IMR-90 (cell line): ENCODE results near the gene DIPK1B. TPM values are rescaled to one million over a fixed set of nuclear protein-coding genes. Genes with fewer than 3 reads are reported as not detected.
"Not testable (repeated sequence)": the region's sequence is repeated elsewhere in the genome, so short reads cannot be mapped to it uniquely, and the experiment has no call there.

Source experiments
- ATAC-seq: fragments of 200-7000 bp; cut with Tn5 transposase; 2 replicates; pipeline ENCODE4 v1.9.1; 2020; ENCODE audit warnings: low read depth, mild to moderate bottlenecking, moderate library complexity
- BruUV-seq: library from RNA; stranded (reverse); fragments of 400-500 nt; replicated peaks from 2 replicates; lab custom pipeline; 2021; lab: Mats Ljungman, UMichigan
- CTCF ChIA-PET: fragments of 300-600 bp; formaldehyde crosslinking; extraction: SDS; loops from one replicate; lab custom pipeline; 2021; ENCODE audit warnings: antibody characterized with exemption; lab: Yijun Ruan, JAX
- POLR2A ChIA-PET: fragments of 300-600 bp; sonication (Branson Sonifier 250); formaldehyde crosslinking; loops from one replicate; lab custom pipeline; 2022; ENCODE audit warnings: antibody characterized with exemption; ENCODE audit not compliant: unreplicated experiment; lab: Charles Lee
- DNase-seq: peaks from one replicate; pipeline ENCODE4 v3.0.0; 2013
- H2AFZ ChIP-seq: replicated peaks from 2 replicates; pipeline ENCODE3; 2013; ENCODE audit warnings: low read length, mild to moderate bottlenecking; ENCODE audit not compliant: poor library complexity
- H2AK5ac ChIP-seq: 2 replicates; pipeline ENCODE4 v1.6.1; 2013; ENCODE audit warnings: low read depth, low read length, inconsistent platforms
- H2AK9ac ChIP-seq: replicated peaks from 2 replicates; pipeline ENCODE3; 2013; ENCODE audit warnings: mild to moderate bottlenecking, low read depth, low read length, moderate library complexity; ENCODE audit not compliant: poor library complexity
- H2BK120ac ChIP-seq: 2 replicates; pipeline ENCODE4 v1.6.1; 2013; ENCODE audit warnings: low read depth, low read length, inconsistent platforms
- H2BK15ac ChIP-seq: 3 replicates; pipeline ENCODE4 v1.6.1; 2013; ENCODE audit warnings: low read depth, low read length, inconsistent platforms
- H2BK20ac ChIP-seq: 2 replicates; pipeline ENCODE4 v1.6.1; 2013; ENCODE audit warnings: low read depth, mild to moderate bottlenecking, inconsistent platforms, low read length, moderate library complexity
- H2BK5ac ChIP-seq: 2 replicates; pipeline ENCODE4 v1.6.1; 2013; ENCODE audit warnings: mild to moderate bottlenecking, low read depth, low read length, inconsistent platforms; ENCODE audit not compliant: poor library complexity, severe bottlenecking
- H3K14ac ChIP-seq: replicated peaks from 2 replicates; pipeline ENCODE4 v1.6.1; 2013; ENCODE audit warnings: low read depth, low read length, inconsistent platforms
- H3K18ac ChIP-seq: 2 replicates; pipeline ENCODE4 v1.6.1; 2013; ENCODE audit warnings: low read depth, low read length, control low read depth
- H3K23ac ChIP-seq: 2 replicates; pipeline ENCODE4 v1.6.1; 2013; ENCODE audit warnings: low read depth, low read length, inconsistent platforms
- H3K27ac ChIP-seq: 2 replicates; pipeline ENCODE4 v1.5.1; 2013; ENCODE audit warnings: mild to moderate bottlenecking, control low read depth, low read length; ENCODE audit not compliant: insufficient read depth
- H3K27me3 ChIP-seq: 2 replicates; pipeline ENCODE4 v1.6.1; 2013; ENCODE audit warnings: low read length; ENCODE audit not compliant: control insufficient read depth, insufficient read depth
- H3K36me3 ChIP-seq: 2 replicates; pipeline ENCODE4 v1.6.1; 2013; ENCODE audit warnings: low read length, mixed read lengths; ENCODE audit not compliant: control insufficient read depth, insufficient read depth
- H3K4ac ChIP-seq: 2 replicates; pipeline ENCODE4 v1.6.1; 2013; ENCODE audit warnings: low read depth, low read length, inconsistent platforms
- H3K4me1 ChIP-seq: 2 replicates; pipeline ENCODE4 v1.6.1; 2013; ENCODE audit warnings: low read length, mixed read lengths; ENCODE audit not compliant: control insufficient read depth, insufficient read depth
- H3K4me2 ChIP-seq: 2 replicates; pipeline ENCODE4 v1.6.1; 2013; ENCODE audit warnings: low read depth, mild to moderate bottlenecking, control low read depth, low read length, moderate library complexity
- H3K4me3 ChIP-seq: 2 replicates; pipeline ENCODE4 v1.5.1; 2013; ENCODE audit warnings: low read depth, mild to moderate bottlenecking, control low read depth, low read length, moderate library complexity; ENCODE audit not compliant: insufficient read depth
- H3K56ac ChIP-seq: 2 replicates; pipeline ENCODE4 v1.6.1; 2013; ENCODE audit warnings: low read length, inconsistent platforms; ENCODE audit not compliant: insufficient read depth; ENCODE audit errors: extremely low read depth
- H3K79me1 ChIP-seq, 2 experiments: 2 replicates each; pipeline ENCODE4 v1.6.1; 2013; ENCODE audit warnings: low read length in 2 of 2, inconsistent platforms in 1 of 2, low read depth in 1 of 2
- H3K9ac ChIP-seq: 2 replicates; pipeline ENCODE4 v1.6.1; 2013; ENCODE audit warnings: low read depth, low read length, control low read depth
- H3K9me1 ChIP-seq: 2 replicates; pipeline ENCODE4 v1.6.1; 2013; ENCODE audit warnings: low read length, inconsistent platforms; ENCODE audit not compliant: insufficient read depth
- H3K9me3 ChIP-seq: 2 replicates; pipeline ENCODE4 v1.6.1; 2013; ENCODE audit warnings: low read length; ENCODE audit not compliant: control insufficient read depth, insufficient read depth
- H4K20me1 ChIP-seq: 2 replicates; pipeline ENCODE4 v1.6.1; 2013; ENCODE audit warnings: low read length, inconsistent platforms; ENCODE audit not compliant: insufficient read depth
- H4K5ac ChIP-seq: 2 replicates; pipeline ENCODE4 v1.6.1; 2013; ENCODE audit warnings: mild to moderate bottlenecking, low read depth, low read length, control low read depth
- H4K8ac ChIP-seq, 2 experiments: 2 replicates each; pipeline ENCODE4 v1.6.1; 2013; ENCODE audit warnings: low read depth in 2 of 2, low read length in 2 of 2, control low read depth in 1 of 2, inconsistent platforms in 1 of 2
- H4K91ac ChIP-seq: 2 replicates; pipeline ENCODE4 v1.6.1; 2013; ENCODE audit warnings: low read depth, low read length, inconsistent platforms; ENCODE audit not compliant: insufficient read depth
- WGBS, 2 experiments: methylation state at CpG; one replicate each; pipeline versions ENCODE4 v1.1.5 to v1.1.7; 2013; ENCODE audit warnings: missing lambda C conversion rate in 2 of 2; ENCODE audit not compliant: insufficient read length in 1 of 2; ENCODE audit errors: extremely low coverage in 2 of 2; 5-methylcytosine and 5-hydroxymethylcytosine counted together
- dilution Hi-C: fragments of 300-500 bp; cut with HindIII; formaldehyde crosslinking; loops from one replicate; pipeline ENCODE4 v1.14.3; 2018; ENCODE audit warnings: low sequenced_read_pairs; ENCODE audit not compliant: unreplicated experiment
- in situ Hi-C: fragments of 300-500 bp; cut with MboI; formaldehyde crosslinking; loops from 3 replicates; pipeline ENCODE4 v1.14.3; 2019; ENCODE audit warnings: low sequenced_read_pairs, inconsistent platforms, mixed read lengths
- intact Hi-C: fragments of 100-400 bp; cut with micrococcal nuclease; formaldehyde crosslinking; loops from 2 replicates; pipeline ENCODE4 v1.10.0; 2022
- polyA plus RNA-seq, 3 experiments: library from polyadenylated mRNA; depleted of rRNA; stranded (reverse); fragments of >200 nt; gene quantifications; 2 replicates each; pipeline ENCODE4 v1.2.3, GENCODE V29; 2012; ENCODE audit warnings: low replicate concordance in 1 of 3
- total RNA-seq: library from RNA; depleted of rRNA; stranded (reverse); fragments of >200 nt; gene quantifications from 2 replicates; pipeline ENCODE4 v1.2.3, GENCODE V29; 2012

Gene DIPK1B
- total and polyA plus RNA-seq, 2 of the 4 experiments (the other 2 are of a cell fraction): 3.4 to 7.1 TPM

DNA sequence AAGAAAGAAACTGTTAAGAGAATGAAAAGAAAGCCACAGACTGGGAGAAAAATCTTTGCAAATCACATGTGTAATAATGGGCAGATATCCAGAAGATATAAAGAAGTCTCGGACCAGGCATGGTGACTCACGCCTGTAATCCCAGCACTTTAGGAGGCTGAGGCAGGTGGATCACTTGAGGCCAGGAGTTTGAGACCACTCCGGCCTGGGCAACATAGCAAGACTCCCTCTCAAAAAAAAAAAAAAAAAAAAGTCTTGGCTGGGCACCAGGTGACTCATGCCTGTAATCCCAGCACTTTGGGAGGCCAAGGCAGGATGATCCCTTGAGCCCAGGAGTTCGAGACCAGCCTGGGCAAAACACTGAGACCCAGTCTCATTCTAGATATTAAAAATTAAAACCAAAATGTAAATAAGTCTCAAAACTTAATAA, 1.1 kb upstream of the DIPK1B start:
- H3K27ac ChIP-seq, H3K4me3 ChIP-seq, H3K4me1 ChIP-seq, H3K79me1 ChIP-seq, H2BK15ac ChIP-seq, H3K9me3 ChIP-seq, H3K18ac ChIP-seq, H3K4me2 ChIP-seq, H4K5ac ChIP-seq, POLR2A ChIA-PET, H2AK9ac ChIP-seq, H4K20me1 ChIP-seq, H4K91ac ChIP-seq, H4K8ac ChIP-seq, H3K9ac ChIP-seq, H3K36me3 ChIP-seq, BruUV-seq, H3K4ac ChIP-seq, ATAC-seq, dilution Hi-C loops, H3K14ac ChIP-seq, H2AK5ac ChIP-seq, H2AFZ ChIP-seq, H2BK20ac ChIP-seq, H3K9me1 ChIP-seq, H2BK120ac ChIP-seq, H2BK5ac ChIP-seq, in situ Hi-C loops, intact Hi-C loops, H3K23ac ChIP-seq, H3K56ac ChIP-seq: not testable (repeated sequence)
- DNase-seq: peak; percentile 61
- CTCF ChIA-PET: interaction anchor here (0.7 kb wide), 1 partner anchor 267 kb away, joined by 8 read pairs; no protein-coding TSS in a partner anchor
- H3K27me3 ChIP-seq: peaks cover 17% of the 10 kb centered on the region
- 80% methylated on average over 1 of the region's 4 CpGs; no CpG with 5 or more reads in 1 of the 2 experiments for WGBS, 2 experiments
